Measurements from ENCODE around the gene TGM6. TPM values are rescaled to one million over a fixed set of nuclear protein-coding genes. Genes with fewer than 3 reads are reported as not detected.

The TGM6 gene
- total RNA-seq, 1 experiment from 2014 or later: not detected

DNA sequence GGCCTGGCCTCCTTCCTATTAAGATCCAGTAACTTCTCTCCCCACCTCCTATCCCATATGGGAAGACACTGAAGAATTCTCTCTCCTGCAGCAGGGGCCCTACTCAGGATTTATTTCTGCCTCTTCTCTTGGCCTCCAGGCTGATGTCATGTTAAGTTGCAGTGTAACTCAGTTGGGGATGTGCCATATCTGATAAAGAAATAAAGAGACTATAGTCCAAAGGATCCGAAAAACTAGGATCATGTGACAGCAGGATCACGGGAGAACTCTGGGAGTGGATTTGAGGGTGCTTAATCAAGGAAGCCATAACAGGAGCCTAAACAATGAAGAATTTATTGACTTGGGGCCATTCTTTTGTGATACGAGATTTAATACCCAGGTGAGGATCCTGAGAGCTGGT lies 38.5 kb upstream of the TGM6 start:
- DNase-seq (ENCODE audit: low spot score): no peak
- no peak for ATAC-seq
- TF ChIP-seq ZNF263 (CRISPR knock-in tag; IDR thresholded peaks at IDR 0.05; ENCODE audit: low read depth) (no peak), FOXJ3 (CRISPR knock-in tag; IDR thresholded peaks at IDR 0.05; ENCODE audit: borderline replicate concordance) (no peak), MXD4 (CRISPR knock-in tag; IDR thresholded peaks at IDR 0.05; ENCODE audit: borderline replicate concordance) (no peak), MYBL2 (CRISPR knock-in tag; IDR thresholded peaks at IDR 0.05) (no peak)
- no peaks in the 10 kb centered on the region for H3K27me3 Mint-ChIP-seq (ENCODE audit: low read depth)
- H3K9me3 Mint-ChIP-seq: no peaks in the 10 kb centered on the region
- ChIA-PET CTCF (interaction anchor here (1.0 to 3.8 kb wide), 2 partner anchors 132 to 135 kb away, joined by 3 to 35 read pairs; no protein-coding TSS in a partner anchor), POLR2A (no interaction called here)
- H3K4me3 Mint-ChIP-seq: no peak overlapping the region
- no peak overlapping the region for H3K27ac Mint-ChIP-seq
- H3K36me3 Mint-ChIP-seq: no peaks in the 10 kb centered on the region
- H3K4me1 Mint-ChIP-seq: no peaks in the 10 kb centered on the region

DNA sequence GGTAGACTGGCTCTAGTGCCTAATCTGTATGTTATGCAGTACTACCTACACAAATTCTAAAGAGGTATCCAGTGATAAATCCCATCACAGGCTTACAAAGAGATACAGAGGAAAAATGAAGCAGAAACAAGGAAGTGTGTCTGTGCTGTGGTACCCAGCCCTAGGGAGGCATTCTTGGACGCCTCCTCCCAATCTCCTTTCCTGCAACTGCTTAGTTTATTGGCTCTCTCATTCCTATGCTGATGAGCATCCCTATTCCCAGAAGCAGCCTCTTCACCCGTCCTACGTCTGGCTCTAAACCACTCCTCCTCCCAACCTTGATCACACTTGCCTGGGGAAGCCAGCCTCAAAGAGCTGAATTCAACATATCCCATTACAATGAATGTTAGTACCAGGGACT lies 34.5 kb upstream of the TGM6 start:
- CTCF ChIA-PET: interaction anchor here (0.5 to 1.5 kb wide), 3 partner anchors 69 to 141 kb away, joined by 4 to 10 read pairs (median 5); no protein-coding TSS in a partner anchor
- Mint-ChIP-seq H3K9me3 (no peaks in the 10 kb centered on the region), H3K27me3 (ENCODE audit: low read depth) (no peaks in the 10 kb centered on the region), H3K36me3 (no peaks in the 10 kb centered on the region), H3K27ac (no peak overlapping the region), H3K4me3 (no peak overlapping the region), H3K4me1 (no peaks in the 10 kb centered on the region)
- ATAC-seq (no peak), DNase-seq (ENCODE audit: low spot score) (no peak)
- no peak for TF ChIP-seq ESRRA (CRISPR knock-in tag; IDR thresholded peaks at IDR 0.05; ENCODE audit: borderline replicate concordance)
- no peak for TF ChIP-seq MXD4 (CRISPR knock-in tag; IDR thresholded peaks at IDR 0.05; ENCODE audit: borderline replicate concordance)
- no peak for TF ChIP-seq GRHL2 (CRISPR knock-in tag; IDR thresholded peaks at IDR 0.05; ENCODE audit: insufficient replicate concordance, severe bottlenecking)
- no peak for TF ChIP-seq ZNF121 (CRISPR knock-in tag; IDR thresholded peaks at IDR 0.05)
- TF ChIP-seq, protein P1, sequence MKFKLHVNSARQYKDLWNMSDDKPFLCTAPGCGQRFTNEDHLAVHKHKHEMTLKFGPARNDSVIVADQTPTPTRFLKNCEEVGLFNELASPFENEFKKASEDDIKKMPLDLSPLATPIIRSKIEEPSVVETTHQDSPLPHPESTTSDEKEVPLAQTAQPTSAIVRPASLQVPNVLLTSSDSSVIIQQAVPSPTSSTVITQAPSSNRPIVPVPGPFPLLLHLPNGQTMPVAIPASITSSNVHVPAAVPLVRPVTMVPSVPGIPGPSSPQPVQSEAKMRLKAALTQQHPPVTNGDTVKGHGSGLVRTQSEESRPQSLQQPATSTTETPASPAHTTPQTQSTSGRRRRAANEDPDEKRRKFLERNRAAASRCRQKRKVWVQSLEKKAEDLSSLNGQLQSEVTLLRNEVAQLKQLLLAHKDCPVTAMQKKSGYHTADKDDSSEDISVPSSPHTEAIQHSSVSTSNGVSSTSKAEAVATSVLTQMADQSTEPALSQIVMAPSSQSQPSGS (CRISPR knock-in tag; IDR thresholded peaks at IDR 0.05; ENCODE audit: borderline replicate concordance, low read depth): no peak
- no peak for TF ChIP-seq TCF7 (CRISPR knock-in tag; IDR thresholded peaks at IDR 0.05; ENCODE audit: low read depth)
- TF ChIP-seq RELA (CRISPR knock-in tag; IDR thresholded peaks at IDR 0.05; ENCODE audit: borderline replicate concordance): no peak
- TF ChIP-seq, protein P2, sequence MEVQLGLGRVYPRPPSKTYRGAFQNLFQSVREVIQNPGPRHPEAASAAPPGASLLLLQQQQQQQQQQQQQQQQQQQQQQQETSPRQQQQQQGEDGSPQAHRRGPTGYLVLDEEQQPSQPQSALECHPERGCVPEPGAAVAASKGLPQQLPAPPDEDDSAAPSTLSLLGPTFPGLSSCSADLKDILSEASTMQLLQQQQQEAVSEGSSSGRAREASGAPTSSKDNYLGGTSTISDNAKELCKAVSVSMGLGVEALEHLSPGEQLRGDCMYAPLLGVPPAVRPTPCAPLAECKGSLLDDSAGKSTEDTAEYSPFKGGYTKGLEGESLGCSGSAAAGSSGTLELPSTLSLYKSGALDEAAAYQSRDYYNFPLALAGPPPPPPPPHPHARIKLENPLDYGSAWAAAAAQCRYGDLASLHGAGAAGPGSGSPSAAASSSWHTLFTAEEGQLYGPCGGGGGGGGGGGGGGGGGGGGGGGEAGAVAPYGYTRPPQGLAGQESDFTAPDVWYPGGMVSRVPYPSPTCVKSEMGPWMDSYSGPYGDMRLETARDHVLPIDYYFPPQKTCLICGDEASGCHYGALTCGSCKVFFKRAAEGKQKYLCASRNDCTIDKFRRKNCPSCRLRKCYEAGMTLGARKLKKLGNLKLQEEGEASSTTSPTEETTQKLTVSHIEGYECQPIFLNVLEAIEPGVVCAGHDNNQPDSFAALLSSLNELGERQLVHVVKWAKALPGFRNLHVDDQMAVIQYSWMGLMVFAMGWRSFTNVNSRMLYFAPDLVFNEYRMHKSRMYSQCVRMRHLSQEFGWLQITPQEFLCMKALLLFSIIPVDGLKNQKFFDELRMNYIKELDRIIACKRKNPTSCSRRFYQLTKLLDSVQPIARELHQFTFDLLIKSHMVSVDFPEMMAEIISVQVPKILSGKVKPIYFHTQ (CRISPR knock-in tag; IDR thresholded peaks at IDR 0.05): no peak
- no peak for TF ChIP-seq FOXK1 (CRISPR knock-in tag; IDR thresholded peaks at IDR 0.05)
- no peak for TF ChIP-seq FOXP1 (CRISPR knock-in tag; IDR thresholded peaks at IDR 0.05; ENCODE audit: borderline replicate concordance)
- no peak for TF ChIP-seq NR1H2 (CRISPR knock-in tag; IDR thresholded peaks at IDR 0.05)
- TF ChIP-seq, protein P3, sequence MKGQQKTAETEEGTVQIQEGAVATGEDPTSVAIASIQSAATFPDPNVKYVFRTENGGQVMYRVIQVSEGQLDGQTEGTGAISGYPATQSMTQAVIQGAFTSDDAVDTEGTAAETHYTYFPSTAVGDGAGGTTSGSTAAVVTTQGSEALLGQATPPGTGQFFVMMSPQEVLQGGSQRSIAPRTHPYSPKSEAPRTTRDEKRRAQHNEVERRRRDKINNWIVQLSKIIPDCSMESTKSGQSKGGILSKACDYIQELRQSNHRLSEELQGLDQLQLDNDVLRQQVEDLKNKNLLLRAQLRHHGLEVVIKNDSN (CRISPR knock-in tag; IDR thresholded peaks at IDR 0.05): no peak
- TF ChIP-seq, protein P4, sequence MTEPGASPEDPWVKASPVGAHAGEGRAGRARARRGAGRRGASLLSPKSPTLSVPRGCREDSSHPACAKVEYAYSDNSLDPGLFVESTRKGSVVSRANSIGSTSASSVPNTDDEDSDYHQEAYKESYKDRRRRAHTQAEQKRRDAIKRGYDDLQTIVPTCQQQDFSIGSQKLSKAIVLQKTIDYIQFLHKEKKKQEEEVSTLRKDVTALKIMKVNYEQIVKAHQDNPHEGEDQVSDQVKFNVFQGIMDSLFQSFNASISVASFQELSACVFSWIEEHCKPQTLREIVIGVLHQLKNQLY (CRISPR knock-in tag; IDR thresholded peaks at IDR 0.05): no peak
- TF ChIP-seq ZBTB21 (CRISPR knock-in tag; IDR thresholded peaks at IDR 0.05; ENCODE audit: borderline replicate concordance): no peak
- TF ChIP-seq ETV6 (CRISPR knock-in tag; IDR thresholded peaks at IDR 0.05): no peak
- TF ChIP-seq SP1 (CRISPR knock-in tag; conservative IDR thresholded peaks at IDR 0.05): no peak
- no peak for TF ChIP-seq NR2C2 (CRISPR knock-in tag; IDR thresholded peaks at IDR 0.05)
- TF ChIP-seq, protein P5, sequence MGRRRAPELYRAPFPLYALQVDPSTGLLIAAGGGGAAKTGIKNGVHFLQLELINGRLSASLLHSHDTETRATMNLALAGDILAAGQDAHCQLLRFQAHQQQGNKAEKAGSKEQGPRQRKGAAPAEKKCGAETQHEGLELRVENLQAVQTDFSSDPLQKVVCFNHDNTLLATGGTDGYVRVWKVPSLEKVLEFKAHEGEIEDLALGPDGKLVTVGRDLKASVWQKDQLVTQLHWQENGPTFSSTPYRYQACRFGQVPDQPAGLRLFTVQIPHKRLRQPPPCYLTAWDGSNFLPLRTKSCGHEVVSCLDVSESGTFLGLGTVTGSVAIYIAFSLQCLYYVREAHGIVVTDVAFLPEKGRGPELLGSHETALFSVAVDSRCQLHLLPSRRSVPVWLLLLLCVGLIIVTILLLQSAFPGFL (CRISPR knock-in tag; IDR thresholded peaks at IDR 0.05; ENCODE audit: borderline replicate concordance): no peak
- TF ChIP-seq KAT7 (CRISPR knock-in tag; IDR thresholded peaks at IDR 0.05; ENCODE audit: borderline replicate concordance): no peak
- POLR2A ChIA-PET: no interaction called here

All from WTC11 (cell line).